DMS114 treated with DMSO at 0.1 percent for 48 hours (cell line): ENCODE measurements around the gene NR6A1.
"Not testable (repeated sequence)": the region's sequence is repeated elsewhere in the genome, so short reads cannot be mapped to it uniquely, and the experiment has no call there.

Experiments
- DNase-seq: peaks from one replicate; lab custom pipeline; 2025; ENCODE audit not compliant: unreplicated experiment; lab: John Stamatoyannopoulos, UW

The NR6A1 gene

GRCh38 chr9:124778575-124779367, 7.7 kb upstream of the NR6A1 start:
- no peak for DNase-seq

- DNase-seq, result no peak
These were observed 6.0 kb upstream of the NR6A1 start, which contains the start of gene OLFML2A for GRCh38 chr9:124776954-124777648. Gene OLFML2A (plus strand): TSS chr9:124777133. CDS start chr9:124777271, 138 bp downstream.

- no peak for DNase-seq
These were observed 5.5 kb upstream of the NR6A1 start for GRCh38 chr9:124776618-124776953.

- DNase-seq, result peak; percentile 70
These were observed 3.2 kb upstream of the NR6A1 start for GRCh38 chr9:124774129-124774978.

GRCh38 chr9:124773473-124774128, 2.5 kb upstream of the NR6A1 start:
- no peak for DNase-seq

- DNase-seq, result not testable (repeated sequence)
These were observed 1.8 kb upstream of the NR6A1 start for GRCh38 chr9:124772877-124773276.

GRCh38 chr9:124771867-124772679, 962 bp upstream of the NR6A1 start:
- DNase-seq, result peak; percentile 36

GRCh38 chr9:124770359-124771020, 621 bp downstream of the NR6A1 start:
- DNase-seq, result no peak

GRCh38 chr9:124769549-124770358, 1.4 kb downstream of the NR6A1 start:
- peak; percentile 36 for DNase-seq

GRCh38 chr9:124768750-124769548, 2.2 kb downstream of the NR6A1 start:
- DNase-seq, result no peak

GRCh38 chr9:124768334-124768733, 2.8 kb downstream of the NR6A1 start:
- no peak for DNase-seq

GRCh38 chr9:124767821-124768220, 3.3 kb downstream of the NR6A1 start:
- DNase-seq, result no peak

- no peak for DNase-seq
These were observed 4.1 kb downstream of the NR6A1 start for GRCh38 chr9:124766815-124767554.

GRCh38 chr9:124766326-124766725, 4.8 kb downstream of the NR6A1 start:
- DNase-seq, result no peak

GRCh38 chr9:124765439-124765835, 5.7 kb downstream of the NR6A1 start:
- no peak for DNase-seq

GRCh38 chr9:124764774-124765438, 6.2 kb downstream of the NR6A1 start:
- DNase-seq, result no peak

GRCh38 chr9:124762633-124763032, 8.5 kb downstream of the NR6A1 start:
- no peak for DNase-seq
